Measurements from ENCODE around the gene MAP3K13.

Gene MAP3K13

DNA sequence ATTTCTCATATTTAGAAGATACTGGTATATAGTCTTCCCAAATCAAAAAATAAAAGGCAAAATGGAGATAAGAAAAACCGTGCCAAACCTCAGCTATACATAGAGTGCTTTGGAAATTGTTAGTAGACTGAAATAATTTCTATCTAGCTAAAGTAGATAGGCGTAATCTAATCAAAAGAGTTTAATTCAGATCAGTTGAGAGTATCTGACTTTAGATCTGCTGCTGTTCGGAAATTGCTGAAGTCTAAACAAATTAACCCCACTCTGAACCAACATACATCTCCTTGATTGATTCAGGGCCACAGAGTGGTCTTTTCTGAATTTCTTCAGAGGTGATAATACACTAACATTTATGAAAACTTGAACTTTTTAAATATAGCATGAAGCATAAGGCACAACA, 40.1 kb downstream of the MAP3K13 start:
- no peak for DNase-seq
- TF ChIP-seq, protein P1, sequence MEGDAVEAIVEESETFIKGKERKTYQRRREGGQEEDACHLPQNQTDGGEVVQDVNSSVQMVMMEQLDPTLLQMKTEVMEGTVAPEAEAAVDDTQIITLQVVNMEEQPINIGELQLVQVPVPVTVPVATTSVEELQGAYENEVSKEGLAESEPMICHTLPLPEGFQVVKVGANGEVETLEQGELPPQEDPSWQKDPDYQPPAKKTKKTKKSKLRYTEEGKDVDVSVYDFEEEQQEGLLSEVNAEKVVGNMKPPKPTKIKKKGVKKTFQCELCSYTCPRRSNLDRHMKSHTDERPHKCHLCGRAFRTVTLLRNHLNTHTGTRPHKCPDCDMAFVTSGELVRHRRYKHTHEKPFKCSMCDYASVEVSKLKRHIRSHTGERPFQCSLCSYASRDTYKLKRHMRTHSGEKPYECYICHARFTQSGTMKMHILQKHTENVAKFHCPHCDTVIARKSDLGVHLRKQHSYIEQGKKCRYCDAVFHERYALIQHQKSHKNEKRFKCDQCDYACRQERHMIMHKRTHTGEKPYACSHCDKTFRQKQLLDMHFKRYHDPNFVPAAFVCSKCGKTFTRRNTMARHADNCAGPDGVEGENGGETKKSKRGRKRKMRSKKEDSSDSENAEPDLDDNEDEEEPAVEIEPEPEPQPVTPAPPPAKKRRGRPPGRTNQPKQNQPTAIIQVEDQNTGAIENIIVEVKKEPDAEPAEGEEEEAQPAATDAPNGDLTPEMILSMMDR (IDR thresholded peaks at IDR 0.05) = no peak
- peaks cover 24% of the 10 kb centered on the region for H3K4me1 Mint-ChIP-seq
- H3K9me3 Mint-ChIP-seq = no peaks in the 10 kb centered on the region
- peaks cover 4% of the 10 kb centered on the region for H3K27me3 Mint-ChIP-seq (ENCODE audit: low read depth, poor library complexity)
- H3K4me3 Mint-ChIP-seq = no peak overlapping the region
- H3K36me3 Mint-ChIP-seq (ENCODE audit: low read depth) = no peaks in the 10 kb centered on the region
- no peak overlapping the region for H3K27ac Mint-ChIP-seq

DNA sequence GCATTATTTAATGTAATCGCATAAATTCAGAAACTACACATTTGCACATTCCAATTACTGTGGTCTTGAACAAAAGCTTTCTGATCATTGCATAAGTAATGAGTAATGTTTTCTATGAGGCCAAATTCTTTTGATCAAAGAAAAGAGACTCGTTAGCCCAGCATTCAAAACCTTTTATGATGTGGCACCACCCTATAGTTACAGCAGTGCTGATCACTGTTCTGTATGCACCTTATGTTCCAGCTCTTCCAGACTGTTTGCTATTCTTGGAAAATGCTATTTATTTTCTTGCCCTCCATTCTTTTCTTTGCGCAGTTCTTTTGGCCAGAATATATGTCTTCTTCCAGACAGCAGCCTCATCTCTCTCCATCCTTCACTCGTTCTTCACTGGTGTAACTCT, 42.3 kb downstream of the MAP3K13 start:
- Mint-ChIP-seq H3K9me3 (peaks cover 3% of the 10 kb centered on the region), H3K27me3 (ENCODE audit: low read depth, poor library complexity) (peaks cover 4% of the 10 kb centered on the region), H3K27ac (no peak overlapping the region), H3K4me1 (peaks cover 24% of the 10 kb centered on the region), H3K36me3 (ENCODE audit: low read depth) (no peaks in the 10 kb centered on the region), H3K4me3 (no peak overlapping the region)
- TF ChIP-seq, protein P1 (IDR thresholded peaks at IDR 0.05) = no peak
- DNase-seq = no peak

DNA sequence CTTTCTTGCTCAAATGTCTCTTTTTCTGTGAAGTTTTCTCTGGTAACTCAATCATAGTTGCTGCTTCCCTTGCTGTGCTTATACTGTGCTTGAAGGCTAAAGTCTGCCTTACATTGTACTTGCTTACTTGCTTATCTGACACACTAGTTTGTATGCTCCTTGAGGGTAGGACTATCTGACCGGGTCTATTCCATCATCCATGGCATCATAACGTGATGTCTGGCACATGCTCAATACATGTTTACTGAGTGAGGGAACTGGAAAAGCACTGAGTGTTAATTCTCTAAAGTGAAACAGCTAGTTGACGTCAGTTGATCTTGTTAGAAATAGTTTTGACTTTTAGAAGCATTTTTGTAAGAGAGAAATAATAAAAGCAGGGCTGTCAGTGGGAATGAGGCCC, 42.7 kb downstream of the MAP3K13 start:
- H3K4me1 Mint-ChIP-seq = peaks cover 24% of the 10 kb centered on the region
- TF ChIP-seq, protein P1 (IDR thresholded peaks at IDR 0.05) = no peak
- H3K27me3 Mint-ChIP-seq (ENCODE audit: low read depth, poor library complexity) = peaks cover 4% of the 10 kb centered on the region
- no peak for DNase-seq
- no peak overlapping the region for H3K27ac Mint-ChIP-seq
- no peak overlapping the region for H3K4me3 Mint-ChIP-seq
- peaks cover 3% of the 10 kb centered on the region for H3K9me3 Mint-ChIP-seq
- H3K36me3 Mint-ChIP-seq (ENCODE audit: low read depth) = no peaks in the 10 kb centered on the region

DNA sequence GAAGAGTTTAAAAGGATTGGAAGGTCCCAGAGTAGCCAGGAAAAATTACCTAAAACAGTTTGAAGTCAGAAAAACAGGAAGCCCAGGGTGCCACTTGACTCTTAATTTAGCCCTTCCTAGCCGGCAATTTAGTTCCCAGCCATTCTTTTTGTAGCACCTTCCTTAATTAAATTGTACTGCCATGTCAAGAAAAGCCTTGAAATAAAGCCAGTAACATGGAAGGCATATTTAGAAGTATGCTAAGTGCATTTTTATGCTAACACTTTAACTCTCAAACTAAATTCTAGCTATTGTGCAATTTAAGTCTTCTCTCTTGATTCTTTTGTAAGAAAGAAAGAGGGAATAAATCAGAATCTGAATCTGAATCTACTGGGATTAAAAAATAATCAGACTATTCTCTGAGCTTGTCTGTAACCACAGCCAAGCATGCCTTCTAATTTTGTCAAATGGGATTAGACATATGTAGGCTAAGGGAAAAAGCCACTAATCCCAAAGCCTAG, 43.2 kb downstream of the MAP3K13 start:
- H3K4me1 Mint-ChIP-seq = peaks cover 24% of the 10 kb centered on the region
- no peak overlapping the region for H3K4me3 Mint-ChIP-seq
- H3K9me3 Mint-ChIP-seq = peaks cover 3% of the 10 kb centered on the region
- DNase-seq = no peak
- H3K27ac Mint-ChIP-seq = no peak overlapping the region
- peaks cover 4% of the 10 kb centered on the region for H3K27me3 Mint-ChIP-seq (ENCODE audit: low read depth, poor library complexity)
- H3K36me3 Mint-ChIP-seq (ENCODE audit: low read depth) = no peaks in the 10 kb centered on the region
- TF ChIP-seq, protein P1 (IDR thresholded peaks at IDR 0.05) = no peak

DNA sequence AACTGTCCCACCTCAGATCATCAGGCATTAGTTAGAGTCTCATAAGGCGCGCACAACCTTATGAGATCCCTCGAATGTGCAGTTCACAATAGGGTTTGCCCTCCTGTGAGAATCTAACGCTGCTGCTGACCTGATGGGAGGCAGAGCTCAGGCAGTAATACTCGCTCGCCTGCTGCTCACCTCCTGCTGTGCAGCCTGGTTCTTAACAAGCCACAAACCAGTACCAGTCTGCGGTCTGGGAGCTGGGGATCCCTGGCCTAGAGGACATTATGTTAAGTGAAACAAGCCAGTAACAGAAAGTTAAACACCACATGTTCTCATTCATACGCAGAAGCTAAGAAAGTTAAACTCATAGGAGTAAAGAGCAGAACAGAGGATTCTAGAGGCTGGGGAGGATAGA, 47.0 kb downstream of the MAP3K13 start:
- H3K4me3 Mint-ChIP-seq = no peak overlapping the region

DNA sequence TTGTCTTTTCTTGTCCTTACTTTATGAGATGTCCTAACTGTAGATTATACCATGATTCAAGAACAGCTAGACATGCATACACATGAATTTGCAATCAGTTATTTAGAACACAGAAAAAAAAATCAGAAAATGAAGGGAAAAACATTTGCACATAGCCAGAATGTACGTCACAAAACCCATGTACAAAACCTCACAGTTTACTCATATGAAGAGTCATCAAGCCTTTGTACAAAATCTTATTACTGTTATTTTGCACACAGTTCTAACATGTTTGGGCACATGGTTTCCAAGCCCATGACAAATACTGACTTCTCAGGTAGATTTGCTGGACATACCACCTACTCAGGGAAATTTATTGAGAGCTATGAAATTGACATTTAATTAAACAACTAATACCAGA, 48.2 kb downstream of the MAP3K13 start:
- H3K36me3 Mint-ChIP-seq (ENCODE audit: low read depth) = no peaks in the 10 kb centered on the region
- no peak overlapping the region for H3K4me3 Mint-ChIP-seq
- no peak for DNase-seq
- H3K27ac Mint-ChIP-seq = no peak overlapping the region
- TF ChIP-seq, protein P1 (IDR thresholded peaks at IDR 0.05) = no peak
- H3K27me3 Mint-ChIP-seq (ENCODE audit: low read depth, poor library complexity) = peaks cover 6% of the 10 kb centered on the region
- H3K9me3 Mint-ChIP-seq = peaks cover 3% of the 10 kb centered on the region
- H3K4me1 Mint-ChIP-seq = no peaks in the 10 kb centered on the region

More for the DNA sequence above, 47.0 kb downstream of the MAP3K13 start:
- H3K36me3 Mint-ChIP-seq (ENCODE audit: low read depth) = no peaks in the 10 kb centered on the region
- peaks cover 3% of the 10 kb centered on the region for H3K9me3 Mint-ChIP-seq
- peaks cover 9% of the 10 kb centered on the region for H3K4me1 Mint-ChIP-seq
- no peak overlapping the region for H3K27ac Mint-ChIP-seq
- H3K27me3 Mint-ChIP-seq (ENCODE audit: low read depth, poor library complexity) = no peaks in the 10 kb centered on the region
- TF ChIP-seq, protein P1 (IDR thresholded peaks at IDR 0.05) = no peak
- DNase-seq = no peak
